Fibroblast of lung (primary cell): ENCODE measurements around the gene RGS3.

Experiments
- CTCF ChIP-seq, 2 donors: IDR thresholded peaks in 1 of 2; conservative IDR thresholded peaks in 1 of 2; 1 replicate in 1 of 2; 2 replicates in 1 of 2; pipeline ENCODE4 v1.5.1; 2011 to 2012; ENCODE audit warnings: low read length in 2 of 2, control low read depth in 1 of 2, inconsistent platforms in 1 of 2, low read depth in 1 of 2, mild to moderate bottlenecking in 1 of 2
- EZH2 ChIP-seq: IDR thresholded peaks from 2 replicates; pipeline ENCODE4 v1.5.1; 2012; ENCODE audit warnings: low read length, control low read depth, mild to moderate bottlenecking; ENCODE audit errors: missing control alignments

- no peak for TF ChIP-seq CTCF (conservative IDR thresholded peaks at IDR 0.05 in 1 of 2, IDR thresholded peaks at IDR 0.05 in 1 of 2; ENCODE audit: low read depth in 1 of 2, low read length in 2 of 2)
- TF ChIP-seq EZH2: no peak
Observed at GRCh38 chr9:113509463-113509862, 45.9 kb downstream of the RGS3 start.
